ENCODE results near the gene BRI3. TPM values are rescaled to one million over a fixed set of nuclear protein-coding genes. Genes with fewer than 3 reads are reported as not detected.
A peak's percentile ranks its signal among the peaks of the same experiment; 100 is the strongest.

Gene BRI3
- total RNA-seq, 1 donor from 2014 or later: 530 TPM

GRCh38 chr7:98240961-98241673, 40.4 kb upstream of the BRI3 start:
- intact Hi-C loops (cut with DNase I): no loop called here
- H3K4me3 ChIP-seq: no peak overlapping the region
- H3K36me3 ChIP-seq: peaks cover 33% of the 10 kb centered on the region
- H3K27me3 ChIP-seq: no peaks in the 10 kb centered on the region
- peak; percentile 69 for TF ChIP-seq CTCF (IDR thresholded peaks at IDR 0.05)
- H3K27ac ChIP-seq: no peak overlapping the region
- ATAC-seq (peak; percentile 65), DNase-seq (no peak)
- H3K9me3 ChIP-seq: no peaks in the 10 kb centered on the region
- H3K4me1 ChIP-seq: peaks cover 13% of the 10 kb centered on the region

GRCh38 chr7:98241674-98242241, 39.7 kb upstream of the BRI3 start:
- Histone ChIP-seq H3K4me3 (no peak overlapping the region), H3K4me1 (peaks cover 16% of the 10 kb centered on the region), H3K27me3 (no peaks in the 10 kb centered on the region), H3K9me3 (no peaks in the 10 kb centered on the region), H3K27ac (no peak overlapping the region), H3K36me3 (peaks cover 33% of the 10 kb centered on the region)
- TF ChIP-seq CTCF (IDR thresholded peaks at IDR 0.05): no peak
- intact Hi-C loops (cut with DNase I): no loop called here
- DNase-seq (no peak), ATAC-seq (no peak)

GRCh38 chr7:98242342-98242741, 39.1 kb upstream of the BRI3 start:
- intact Hi-C loops (cut with DNase I): no loop called here
- Histone ChIP-seq H3K4me1 (peaks cover 22% of the 10 kb centered on the region), H3K4me3 (no peak overlapping the region), H3K27me3 (no peaks in the 10 kb centered on the region), H3K27ac (no peak overlapping the region), H3K36me3 (peaks cover 33% of the 10 kb centered on the region), H3K9me3 (no peaks in the 10 kb centered on the region)
- DNase-seq (no peak), ATAC-seq (no peak)
- TF ChIP-seq CTCF (IDR thresholded peaks at IDR 0.05): no peak

- no peak for DNase-seq
- no peak for ATAC-seq
- intact Hi-C loops (cut with DNase I): no loop called here
- Histone ChIP-seq H3K27me3 (no peaks in the 10 kb centered on the region), H3K4me3 (no peak overlapping the region), H3K9me3 (no peaks in the 10 kb centered on the region), H3K27ac (no peak overlapping the region), H3K36me3 (peaks cover 33% of the 10 kb centered on the region), H3K4me1 (peaks cover 24% of the 10 kb centered on the region)
- TF ChIP-seq CTCF (IDR thresholded peaks at IDR 0.05): no peak
These were observed 38.6 kb upstream of the BRI3 start for GRCh38 chr7:98242934-98243333.

GRCh38 chr7:98244871-98245270, 36.6 kb upstream of the BRI3 start:
- no peak for ATAC-seq
- H3K9me3 ChIP-seq: no peaks in the 10 kb centered on the region
- intact Hi-C loops (cut with DNase I): no loop called here
- no peaks in the 10 kb centered on the region for H3K27me3 ChIP-seq
- H3K27ac ChIP-seq: peak overlapping the region; percentile 65
- H3K36me3 ChIP-seq: peaks cover 16% of the 10 kb centered on the region
- no peak for DNase-seq
- TF ChIP-seq CTCF (IDR thresholded peaks at IDR 0.05): no peak
- no peak overlapping the region for H3K4me3 ChIP-seq
- H3K4me1 ChIP-seq: peaks cover 42% of the 10 kb centered on the region
